Activated gamma-delta T cell treated with Interleukin-2 at 50 U/mL for 16 hours (primary cell): Measurements from ENCODE around the gene OTX1.

Experiments used
- DNase-seq: peaks from one replicate; pipeline ENCODE4 v3.0.0-alpha.2; 2020

OTX1 gene

GRCh38 chr2:63047321-63048279 is 3.0 kb upstream of the OTX1 start:
- no peak for DNase-seq

GRCh38 chr2:63048367-63049171 is 2.1 kb upstream of the OTX1 start:
- no peak for DNase-seq

GRCh38 chr2:63049211-63049969 is 1.2 kb upstream of the OTX1 start:
- DNase-seq, result no peak

GRCh38 chr2:63049970-63050333 is 678 bp upstream of the OTX1 start:
- no peak for DNase-seq

GRCh38 chr2:63051042-63051794 is 588 bp downstream of the OTX1 start:
- no peak for DNase-seq

GRCh38 chr2:63051795-63052333 is 1.2 kb downstream of the OTX1 start:
- no peak for DNase-seq

- DNase-seq, result no peak
Observed at GRCh38 chr2:63052411-63053080, 1.9 kb downstream of the OTX1 start.

- DNase-seq, result no peak
Observed at GRCh38 chr2:63053081-63053888, 2.7 kb downstream of the OTX1 start.

GRCh38 chr2:63053889-63054602 is 3.4 kb downstream of the OTX1 start:
- no peak for DNase-seq

- DNase-seq, result no peak
Observed at GRCh38 chr2:63054841-63055225, 4.2 kb downstream of the OTX1 start.

GRCh38 chr2:63055226-63056106 is 4.8 kb downstream of the OTX1 start:
- no peak for DNase-seq

GRCh38 chr2:63056107-63057050 is 5.7 kb downstream of the OTX1 start:
- no peak for DNase-seq

GRCh38 chr2:63057249-63058143 is 6.9 kb downstream of the OTX1 start:
- DNase-seq, result no peak

GRCh38 chr2:63058144-63058920 is 7.7 kb downstream of the OTX1 start:
- no peak for DNase-seq

GRCh38 chr2:63058921-63059792 is 8.5 kb downstream of the OTX1 start:
- no peak for DNase-seq
